ENCODE data around the gene PTPRM. TPM values are rescaled to one million over a fixed set of nuclear protein-coding genes. Genes with fewer than 3 reads are reported as not detected.

PTPRM gene
- total and polyA plus RNA-seq, 4 donors = 61.1 to 146 (median 87.5) TPM

DNA sequence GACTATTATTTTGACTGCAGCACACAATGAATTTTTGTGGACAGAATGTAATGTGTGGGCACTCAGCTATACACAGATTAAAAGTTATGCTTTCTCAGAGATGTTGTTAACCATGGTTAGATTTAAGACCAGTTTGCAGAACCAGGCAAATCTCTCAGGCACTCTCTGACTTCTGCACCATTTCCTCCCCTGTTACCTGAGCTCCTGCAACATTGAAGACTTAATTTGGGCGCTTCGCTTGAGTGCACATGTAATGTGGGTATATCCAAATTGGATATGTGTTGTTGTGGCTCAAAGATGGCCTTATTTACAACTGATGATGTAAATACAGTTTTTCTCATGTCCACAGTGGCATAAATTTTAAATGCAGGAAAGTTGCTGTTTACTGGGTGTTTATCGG, 469.4 kb downstream of the PTPRM start:
- no peak for DNase-seq
- H3K27ac ChIP-seq (ENCODE audit: low read depth in 1 of 2, low read length in 1 of 2) = no peak overlapping the region
- H3K27me3 ChIP-seq (ENCODE audit: control insufficient read depth in 3 of 3, insufficient read depth in 3 of 3, low read length in 2 of 3) = no peaks in the 10 kb centered on the region
- H3K36me3 ChIP-seq (ENCODE audit: control insufficient read depth in 4 of 4, insufficient read depth in 4 of 4, low read length in 4 of 4) = peaks cover 0 to 2% (median 0%) of the 10 kb centered on the region in 4 donors
- TF ChIP-seq, protein P1, sequence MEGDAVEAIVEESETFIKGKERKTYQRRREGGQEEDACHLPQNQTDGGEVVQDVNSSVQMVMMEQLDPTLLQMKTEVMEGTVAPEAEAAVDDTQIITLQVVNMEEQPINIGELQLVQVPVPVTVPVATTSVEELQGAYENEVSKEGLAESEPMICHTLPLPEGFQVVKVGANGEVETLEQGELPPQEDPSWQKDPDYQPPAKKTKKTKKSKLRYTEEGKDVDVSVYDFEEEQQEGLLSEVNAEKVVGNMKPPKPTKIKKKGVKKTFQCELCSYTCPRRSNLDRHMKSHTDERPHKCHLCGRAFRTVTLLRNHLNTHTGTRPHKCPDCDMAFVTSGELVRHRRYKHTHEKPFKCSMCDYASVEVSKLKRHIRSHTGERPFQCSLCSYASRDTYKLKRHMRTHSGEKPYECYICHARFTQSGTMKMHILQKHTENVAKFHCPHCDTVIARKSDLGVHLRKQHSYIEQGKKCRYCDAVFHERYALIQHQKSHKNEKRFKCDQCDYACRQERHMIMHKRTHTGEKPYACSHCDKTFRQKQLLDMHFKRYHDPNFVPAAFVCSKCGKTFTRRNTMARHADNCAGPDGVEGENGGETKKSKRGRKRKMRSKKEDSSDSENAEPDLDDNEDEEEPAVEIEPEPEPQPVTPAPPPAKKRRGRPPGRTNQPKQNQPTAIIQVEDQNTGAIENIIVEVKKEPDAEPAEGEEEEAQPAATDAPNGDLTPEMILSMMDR (IDR thresholded peaks at IDR 0.05; ENCODE audit: control extremely low read depth, extremely low read depth) = no peak
- no peak overlapping the region for H3K9ac ChIP-seq (ENCODE audit: insufficient read depth in 1 of 2, low read length in 2 of 2)
- H3K9me3 ChIP-seq (ENCODE audit: control insufficient read depth in 4 of 4, insufficient read depth in 3 of 4, low read length in 3 of 4) = no peaks in the 10 kb centered on the region
- WGBS, 2 donors = 81 to 90% methylated on average over 3 of the region's 3 CpGs
- no peak for ATAC-seq (ENCODE audit: insufficient read depth, low FRiP score)
- H3K4me3 ChIP-seq = no peak overlapping the region
- H3K4me1 ChIP-seq (ENCODE audit: control insufficient read depth in 5 of 5, insufficient read depth in 5 of 5, low read length in 5 of 5) = peaks cover 0 to 15% (median 0%) of the 10 kb centered on the region in 5 donors

DNA sequence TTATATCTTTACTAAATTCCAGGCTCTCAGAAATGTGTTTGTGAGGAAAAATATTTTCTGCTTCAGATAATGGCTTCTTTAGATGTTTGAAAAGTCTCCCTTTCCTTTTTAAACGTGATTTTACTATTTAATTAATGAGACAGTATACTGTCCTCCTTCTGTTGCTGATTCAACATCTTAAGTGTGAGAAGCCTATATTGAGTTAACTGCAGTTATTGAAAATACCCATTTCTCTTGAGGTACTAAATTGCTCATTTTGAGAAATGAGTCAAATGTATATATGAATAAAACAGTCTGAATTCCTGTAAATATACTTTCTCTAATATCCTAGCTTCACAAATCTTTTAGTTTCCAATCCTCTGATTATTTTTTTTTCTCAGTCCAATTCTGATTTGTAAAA, 470.2 kb downstream of the PTPRM start:
- H3K9me3 ChIP-seq (ENCODE audit: control insufficient read depth in 4 of 4, insufficient read depth in 3 of 4, low read length in 3 of 4) = no peaks in the 10 kb centered on the region
- DNase-seq = no peak

DNA sequence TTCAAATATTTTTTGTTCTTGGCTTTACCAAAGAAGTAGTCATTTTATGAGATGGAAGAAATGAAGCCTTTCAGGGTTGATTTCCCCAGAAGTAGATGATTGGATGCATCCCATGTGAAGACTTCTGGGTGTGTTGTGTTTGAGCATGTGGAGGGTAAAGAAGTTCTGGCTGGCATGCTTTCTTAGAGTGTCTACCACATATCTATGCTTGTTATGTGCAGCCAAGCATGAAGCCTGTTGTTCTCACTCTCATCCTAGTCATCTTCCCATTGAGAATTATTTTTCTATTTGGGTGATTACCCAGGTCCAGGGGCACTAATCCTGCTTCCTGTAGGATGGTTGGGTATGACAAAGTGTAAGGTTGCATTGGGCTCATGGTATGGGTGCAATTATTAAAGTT, 472.9 kb downstream of the PTPRM start:
- ATAC-seq (ENCODE audit: insufficient read depth, low FRiP score) = no peak

More for the DNA sequence above, 470.2 kb downstream of the PTPRM start:
- Histone ChIP-seq H3K4me1 (ENCODE audit: control insufficient read depth in 5 of 5, insufficient read depth in 5 of 5, low read length in 5 of 5) (peaks cover 0 to 18% (median 0%) of the 10 kb centered on the region in 5 donors), H3K4me3 (no peak overlapping the region), H3K36me3 (ENCODE audit: control insufficient read depth in 4 of 4, insufficient read depth in 4 of 4, low read length in 4 of 4) (peaks cover 0 to 2% (median 0%) of the 10 kb centered on the region in 4 donors), H3K27me3 (ENCODE audit: control insufficient read depth in 3 of 3, insufficient read depth in 3 of 3, low read length in 2 of 3) (no peaks in the 10 kb centered on the region), H3K27ac (ENCODE audit: low read depth in 1 of 2, low read length in 1 of 2) (no peak overlapping the region), H3K9ac (ENCODE audit: insufficient read depth in 1 of 2, low read length in 2 of 2) (no peak overlapping the region)
- ATAC-seq (ENCODE audit: insufficient read depth, low FRiP score) = no peak
- TF ChIP-seq, protein P1 (IDR thresholded peaks at IDR 0.05; ENCODE audit: control extremely low read depth, extremely low read depth) = no peak
- WGBS, 2 donors = 39 to 48% methylated on average over 1 of the region's 1 CpG

More for the DNA sequence above, 472.9 kb downstream of the PTPRM start:
- DNase-seq = no peak
- Histone ChIP-seq H3K27me3 (ENCODE audit: control insufficient read depth in 3 of 3, insufficient read depth in 3 of 3, low read length in 2 of 3) (no peaks in the 10 kb centered on the region), H3K9me3 (ENCODE audit: control insufficient read depth in 4 of 4, insufficient read depth in 3 of 4, low read length in 3 of 4) (no peaks in the 10 kb centered on the region), H3K27ac (ENCODE audit: low read depth in 1 of 2, low read length in 1 of 2) (no peak overlapping the region), H3K4me3 (no peak overlapping the region), H3K36me3 (ENCODE audit: control insufficient read depth in 4 of 4, insufficient read depth in 4 of 4, low read length in 4 of 4) (peaks cover 0 to 2% (median 0%) of the 10 kb centered on the region in 4 donors), H3K9ac (ENCODE audit: insufficient read depth in 1 of 2, low read length in 2 of 2) (no peak overlapping the region), H3K4me1 (ENCODE audit: control insufficient read depth in 5 of 5, insufficient read depth in 5 of 5, low read length in 5 of 5) (peaks cover 0 to 20% (median 0%) of the 10 kb centered on the region in 5 donors)
- TF ChIP-seq, protein P1 (IDR thresholded peaks at IDR 0.05; ENCODE audit: control extremely low read depth, extremely low read depth) = no peak

Data from lung (tissue), 12 donors.